ENCODE results near the gene EPC1. TPM values are rescaled to one million over a fixed set of nuclear protein-coding genes. Genes with fewer than 3 reads are reported as not detected.
A peak's percentile ranks its signal among the peaks of the same experiment; 100 is the strongest.
"Not testable (repeated sequence)": the region's sequence is repeated elsewhere in the genome, so short reads cannot be mapped to it uniquely, and the experiment has no call there.

EPC1 gene
- polyA plus RNA-seq, 3 donors: 61.0 to 71.1 (median 62.0) TPM

GRCh38 chr10:32256613-32257437 lies 90.1 kb downstream of the EPC1 start:
- peak; percentile 26 to 49 (median 35) for DNase-seq (ENCODE audit: extremely low read depth in 1 of 11, low read depth in 9 of 11, low spot score in 4 of 11)

GRCh38 chr10:32253821-32254220 lies 93.1 kb downstream of the EPC1 start:
- no peak for DNase-seq (ENCODE audit: extremely low read depth in 1 of 11, low read depth in 9 of 11, low spot score in 4 of 11)

- no peak for DNase-seq (ENCODE audit: extremely low read depth in 1 of 11, low read depth in 9 of 11, low spot score in 4 of 11)
Measured at GRCh38 chr10:32253276-32253675, 93.7 kb downstream of the EPC1 start.

GRCh38 chr10:32250489-32250888 lies 96.5 kb downstream of the EPC1 start:
- not testable (repeated sequence) for DNase-seq (ENCODE audit: extremely low read depth in 1 of 11, low read depth in 9 of 11, low spot score in 4 of 11)

- no peak for DNase-seq (ENCODE audit: extremely low read depth in 1 of 11, low read depth in 9 of 11, low spot score in 4 of 11)
Measured at GRCh38 chr10:32246685-32247084, 100.3 kb downstream of the EPC1 start.

- DNase-seq (ENCODE audit: extremely low read depth in 1 of 11, low read depth in 9 of 11, low spot score in 4 of 11): no peak
Measured at GRCh38 chr10:32245760-32246159, 101.2 kb downstream of the EPC1 start.

- DNase-seq (ENCODE audit: extremely low read depth in 1 of 11, low read depth in 9 of 11, low spot score in 4 of 11): no peak
Measured at GRCh38 chr10:32244421-32245207, 102.3 kb downstream of the EPC1 start.

- DNase-seq (ENCODE audit: extremely low read depth in 1 of 11, low read depth in 9 of 11, low spot score in 4 of 11): no peak
Measured at GRCh38 chr10:32244011-32244410, 102.9 kb downstream of the EPC1 start.

GRCh38 chr10:32241946-32242345 lies 105.0 kb downstream of the EPC1 start:
- DNase-seq (ENCODE audit: extremely low read depth in 1 of 11, low read depth in 9 of 11, low spot score in 4 of 11): no peak

GRCh38 chr10:32240471-32240870 lies 106.5 kb downstream of the EPC1 start:
- no peak for DNase-seq (ENCODE audit: extremely low read depth in 1 of 11, low read depth in 9 of 11, low spot score in 4 of 11)

- no peak for DNase-seq (ENCODE audit: extremely low read depth in 1 of 11, low read depth in 9 of 11, low spot score in 4 of 11)
Measured at GRCh38 chr10:32239769-32240168, 107.2 kb downstream of the EPC1 start.

GRCh38 chr10:32237644-32238345 lies 109.2 kb downstream of the EPC1 start:
- DNase-seq (ENCODE audit: extremely low read depth in 1 of 11, low read depth in 9 of 11, low spot score in 4 of 11): no peak

GRCh38 chr10:32234471-32234870 lies 112.5 kb downstream of the EPC1 start:
- no peak for DNase-seq (ENCODE audit: extremely low read depth in 1 of 11, low read depth in 9 of 11, low spot score in 4 of 11)

- not testable (repeated sequence) for DNase-seq (ENCODE audit: extremely low read depth in 1 of 11, low read depth in 9 of 11, low spot score in 4 of 11)
Measured at GRCh38 chr10:32233375-32233774, 113.6 kb downstream of the EPC1 start.

GRCh38 chr10:32232378-32232777 lies 114.6 kb downstream of the EPC1 start:
- DNase-seq (ENCODE audit: extremely low read depth in 1 of 11, low read depth in 9 of 11, low spot score in 4 of 11): peak in 1 of 11 donors; percentile 6

GRCh38 chr10:32229788-32230187 lies 117.2 kb downstream of the EPC1 start:
- DNase-seq (ENCODE audit: extremely low read depth in 1 of 11, low read depth in 9 of 11, low spot score in 4 of 11): not testable (repeated sequence)

- no peak for DNase-seq (ENCODE audit: extremely low read depth in 1 of 11, low read depth in 9 of 11, low spot score in 4 of 11)
Measured at GRCh38 chr10:32229170-32229569, 117.8 kb downstream of the EPC1 start.

GRCh38 chr10:32227802-32228201 lies 119.2 kb downstream of the EPC1 start:
- no peak for DNase-seq (ENCODE audit: extremely low read depth in 1 of 11, low read depth in 9 of 11, low spot score in 4 of 11)

- DNase-seq (ENCODE audit: extremely low read depth in 1 of 11, low read depth in 9 of 11, low spot score in 4 of 11): no peak
Measured at GRCh38 chr10:32226624-32227023, 120.3 kb downstream of the EPC1 start.

- DNase-seq (ENCODE audit: extremely low read depth in 1 of 11, low read depth in 9 of 11, low spot score in 4 of 11): no peak
Measured at GRCh38 chr10:32225976-32226375, 121.0 kb downstream of the EPC1 start.

All from renal cortex interstitium (tissue), 11 donors.